DMS114 treated with DMSO at 0.1 percent for 48 hours (cell line): ENCODE results near the gene R3HDM4.

Experiments used
- DNase-seq: peaks from one replicate; lab custom pipeline; 2025; ENCODE audit not compliant: unreplicated experiment; lab: John Stamatoyannopoulos, UW

Gene R3HDM4

GRCh38 chr19:947707-948539, 34.9 kb upstream of the R3HDM4 start:
- DNase-seq = no peak

DNA sequence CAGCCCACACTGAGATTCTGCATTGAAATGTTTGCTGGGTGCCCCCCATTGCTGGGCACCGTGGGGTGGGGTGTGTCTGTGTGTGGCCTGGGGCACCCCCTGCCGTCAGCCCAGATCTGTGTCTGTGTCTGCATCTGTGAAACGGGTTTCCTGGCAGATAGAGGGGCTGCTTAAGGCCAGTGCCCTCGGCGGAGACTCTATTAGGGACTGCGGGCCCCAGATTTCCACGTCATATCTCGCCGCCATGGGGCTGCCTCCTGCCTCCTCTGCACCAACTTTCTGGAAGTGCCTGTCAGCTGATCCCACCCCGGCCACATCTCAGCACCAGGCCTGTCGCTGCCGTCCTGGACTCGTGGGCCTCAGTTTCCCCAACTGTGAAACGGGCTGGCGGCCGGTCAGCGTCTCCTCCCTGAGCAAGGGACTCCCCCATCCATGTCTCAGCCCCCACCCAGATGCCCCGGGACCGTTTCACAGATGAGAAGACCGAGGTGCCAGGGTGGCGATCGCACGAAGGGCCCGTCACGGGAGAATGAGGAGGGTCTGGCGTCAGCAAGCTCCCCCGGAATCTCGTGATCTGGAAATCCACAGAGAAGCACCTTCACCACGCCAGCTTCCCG, 34.2 kb upstream of the R3HDM4 start:
- DNase-seq = no peak

- no peak for DNase-seq
These were observed 32.6 kb upstream of the R3HDM4 start for GRCh38 chr19:945401-946252.

DNA sequence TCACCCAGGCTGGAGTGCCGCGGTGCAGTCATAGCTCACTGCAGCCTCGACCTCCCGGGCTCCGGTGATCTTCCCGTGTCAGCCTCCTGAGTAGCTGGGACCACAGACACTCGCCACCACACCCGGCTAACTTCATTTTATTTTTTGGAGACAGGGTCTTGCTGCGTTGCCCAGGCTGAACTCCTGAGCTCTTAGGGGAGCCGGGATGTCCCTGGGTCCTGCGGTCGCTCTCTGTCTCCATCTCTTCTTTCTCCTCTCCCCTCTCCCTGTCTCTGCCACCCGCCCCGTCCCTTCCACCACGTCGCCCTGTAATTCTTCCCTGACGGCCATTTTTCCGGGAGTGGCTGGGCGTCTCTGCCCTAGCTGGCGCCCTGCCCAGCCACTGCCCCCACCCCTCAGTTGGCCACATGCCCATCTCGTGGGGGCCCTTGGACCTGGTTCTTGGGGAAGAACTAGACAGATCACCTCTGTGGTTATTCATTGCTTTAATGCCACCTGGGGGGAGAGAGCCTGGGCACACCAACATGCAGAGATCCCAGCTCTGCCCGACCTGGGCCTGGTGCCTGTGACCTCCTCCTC, 31.7 kb upstream of the R3HDM4 start:
- no peak for DNase-seq

GRCh38 chr19:944171-944567, 31.1 kb upstream of the R3HDM4 start:
- no peak for DNase-seq

DNA sequence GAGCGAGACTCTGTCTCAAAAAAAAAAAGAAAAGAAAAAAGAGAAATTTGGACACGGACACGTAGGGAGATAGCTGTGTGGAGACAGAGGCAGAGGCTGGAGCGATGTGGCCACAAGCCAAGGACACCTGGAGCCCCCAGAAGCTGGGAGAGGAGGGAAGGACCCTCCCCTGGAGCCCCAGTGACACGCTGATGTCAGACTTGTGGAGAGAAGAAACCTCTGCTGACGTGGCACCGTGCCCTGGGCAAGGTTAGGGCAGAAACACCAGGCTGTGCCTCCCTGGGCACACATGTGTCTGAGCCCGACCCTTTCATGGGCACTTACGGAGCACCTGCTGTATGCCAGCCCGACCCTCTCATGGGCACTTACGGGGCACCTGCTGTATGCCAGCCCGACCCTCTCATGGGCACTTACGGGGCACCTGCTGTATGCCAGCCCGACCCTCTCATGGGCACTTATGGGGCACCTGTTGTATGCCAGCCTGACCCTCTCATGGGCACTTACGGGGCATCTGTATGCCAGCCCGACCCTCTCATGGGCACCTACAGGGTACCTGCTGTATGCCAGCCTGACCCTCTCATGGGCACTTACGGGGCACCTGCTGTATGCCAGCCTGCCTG, 30.6 kb upstream of the R3HDM4 start:
- DNase-seq = no peak

DNA sequence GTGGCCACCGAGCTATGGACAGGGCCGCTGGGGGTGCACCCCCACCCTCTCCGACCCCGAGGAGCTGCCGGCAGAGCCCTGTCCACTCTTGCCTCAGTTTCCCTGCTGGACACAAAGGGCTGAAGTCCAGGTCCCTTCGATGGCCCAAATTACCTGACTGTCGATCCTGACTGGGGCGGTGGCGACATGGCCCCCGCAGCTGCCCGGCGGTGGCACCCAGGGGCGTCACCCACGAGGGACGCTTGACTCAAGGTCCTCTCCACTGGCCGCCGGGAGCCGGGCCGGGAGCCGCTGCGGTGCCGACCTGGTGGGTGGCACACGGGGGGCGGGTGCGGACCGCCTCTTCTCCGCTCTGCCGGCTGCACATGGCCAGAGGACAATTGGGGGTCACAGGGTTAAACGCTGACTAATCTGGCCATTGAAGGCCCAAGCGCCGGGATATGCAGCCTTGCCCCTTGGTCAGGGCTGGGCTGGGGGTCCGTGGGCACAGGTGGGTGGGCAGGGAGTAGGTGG, 29.2 kb upstream of the R3HDM4 start:
- no peak for DNase-seq

DNA sequence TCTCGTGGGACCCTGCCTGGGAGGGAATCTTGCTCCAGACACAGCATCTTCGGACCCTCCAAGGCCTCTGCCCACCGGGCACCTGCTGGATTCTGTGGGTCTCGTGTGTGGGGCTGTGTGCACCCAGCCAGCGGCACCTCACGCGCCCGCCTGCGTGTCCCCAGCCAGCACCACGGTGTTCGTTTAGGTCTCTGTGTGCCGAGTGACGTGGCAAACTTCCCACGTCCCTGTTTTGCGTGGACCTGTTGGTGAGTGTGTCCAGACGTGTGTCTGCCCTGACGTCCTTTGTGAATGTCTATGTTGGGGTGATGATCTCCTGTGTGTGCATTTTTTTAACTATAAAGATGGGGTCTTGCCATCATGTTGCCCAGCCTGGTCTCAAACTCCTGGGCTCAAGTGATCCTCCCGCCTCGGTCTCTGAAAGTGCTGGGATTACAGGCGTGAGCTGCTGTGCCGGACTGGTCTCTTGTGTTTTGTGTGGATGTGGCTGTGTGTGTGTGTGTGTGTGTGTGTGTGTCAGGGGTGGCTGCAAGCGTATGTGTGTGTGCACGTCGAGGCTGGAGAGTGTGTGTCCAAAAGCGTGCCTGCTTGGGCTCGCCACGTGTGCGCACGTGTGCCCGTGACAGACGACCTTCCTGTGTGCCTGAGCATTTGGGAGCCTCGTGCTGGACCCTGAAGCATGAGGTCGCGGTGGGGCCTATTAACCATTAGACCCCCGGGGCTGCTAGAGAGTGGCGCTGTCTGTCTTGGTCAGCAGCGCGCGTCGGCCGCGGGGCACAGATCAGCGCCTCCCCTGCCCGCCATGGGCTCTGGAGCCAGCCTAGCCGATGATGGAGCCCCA, 28.5 kb upstream of the R3HDM4 start:
- no peak for DNase-seq

GRCh38 chr19:940591-941291, 27.7 kb upstream of the R3HDM4 start:
- DNase-seq = no peak

- DNase-seq = no peak
These were observed 26.9 kb upstream of the R3HDM4 start for GRCh38 chr19:939922-940321.

- no peak for DNase-seq
These were observed 26.4 kb upstream of the R3HDM4 start for GRCh38 chr19:939439-939838.

- no peak for DNase-seq
These were observed 25.4 kb upstream of the R3HDM4 start for GRCh38 chr19:938233-938923.

DNA sequence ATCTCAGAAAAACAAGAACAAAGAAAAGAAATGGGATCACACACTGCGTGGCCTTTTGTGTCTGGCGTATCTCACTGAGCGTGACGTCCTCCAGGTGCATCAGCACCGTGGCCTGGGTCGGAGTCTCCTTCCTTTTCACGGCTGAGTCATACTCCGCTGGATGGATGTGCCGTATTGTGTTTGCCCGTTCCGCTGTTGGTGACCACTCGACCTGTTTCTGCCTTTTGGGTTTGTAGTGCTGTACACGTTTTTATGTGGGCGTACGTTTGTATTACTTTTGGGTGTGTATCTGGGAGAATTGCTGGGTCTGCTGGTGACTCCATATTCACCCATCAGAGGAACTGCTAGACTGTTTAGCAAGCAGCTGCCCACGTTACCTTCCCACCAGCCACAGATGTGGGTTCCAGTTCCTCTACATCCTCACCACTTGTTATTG, 24.3 kb upstream of the R3HDM4 start:
- DNase-seq = no peak

DNA sequence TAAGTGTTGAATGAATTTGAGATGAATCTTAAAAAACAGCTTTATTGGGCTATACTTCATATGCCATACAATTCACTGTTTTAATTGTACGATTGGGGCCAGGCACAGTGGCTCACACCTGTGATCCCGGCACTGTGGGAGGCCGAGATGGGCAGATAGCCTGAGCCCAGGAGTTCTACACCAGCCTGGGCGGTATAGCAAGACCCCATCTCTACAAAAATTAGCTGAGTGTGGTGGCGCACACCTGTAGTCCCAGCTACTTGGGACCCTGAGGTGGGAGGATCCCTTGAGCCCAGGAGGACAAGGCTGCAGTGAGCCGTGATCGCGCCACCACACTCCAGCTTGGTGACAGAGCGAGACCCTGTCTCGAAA, 23.1 kb upstream of the R3HDM4 start:
- no peak for DNase-seq

GRCh38 chr19:934865-935479, 22.0 kb upstream of the R3HDM4 start:
- no peak for DNase-seq

- no peak for DNase-seq
These were observed 21.3 kb upstream of the R3HDM4 start for GRCh38 chr19:934197-934840.

DNA sequence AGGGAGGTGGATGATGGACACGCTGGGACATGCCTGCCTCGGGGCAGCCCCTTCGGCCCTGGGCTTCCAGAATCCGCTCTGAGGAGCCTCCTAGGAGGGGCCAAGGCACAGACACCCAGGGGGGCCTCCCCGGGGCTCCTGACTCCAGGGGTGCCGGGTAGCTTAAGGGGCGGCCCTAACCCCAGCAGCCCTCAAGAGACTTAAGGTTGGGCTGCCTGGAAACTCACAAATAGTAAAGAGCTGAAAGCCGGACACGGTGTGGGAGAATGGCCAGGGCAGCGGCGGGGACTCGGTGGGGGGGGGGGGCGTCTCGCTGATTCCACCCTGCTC, 20.5 kb upstream of the R3HDM4 start:
- DNase-seq = no peak
